K562 (cell line): Measurements from ENCODE around the gene PELI1. TPM values are rescaled to one million over a fixed set of nuclear protein-coding genes. Genes with fewer than 3 reads are reported as not detected.

Experiments used
- ATAC-seq: fragments of 200-7000 bp; cut with Tn5 transposase; 3 replicates; pipeline ENCODE4 v1.9.1; 2020; ENCODE audit warnings: moderate library complexity
- BruUV-seq: library from RNA; stranded (reverse); fragments of 400-500 nt; replicated peaks from 2 replicates; lab custom pipeline; 2021; lab: Mats Ljungman, UMichigan
- CTCF ChIA-PET: fragments of 300-600 bp; formaldehyde crosslinking; extraction: SDS; loops from one replicate; lab custom pipeline; 2021; ENCODE audit warnings: low intra/inter-chr PET ratio; lab: Yijun Ruan, JAX
- POLR2A ChIA-PET: fragments of 300-600, 350-650 bp; sonication (Branson Sonifier 250); formaldehyde crosslinking; extraction: SDS; loops from one replicate; lab custom pipeline; 2021; ENCODE audit warnings: antibody characterized with exemption, inconsistent platforms; lab: Yijun Ruan, JAX
- DNase-seq, 4 experiments: peaks; one replicate each; pipeline versions ENCODE4 v3.0.0 to v3.0.0-alpha.2; 2011 to 2018; ENCODE audit warnings: low spot score in 3 of 4, mixed read lengths in 3 of 4; ENCODE audit errors: extremely low read depth in 1 of 4
- FAIRE-seq: peaks from 2 replicates; lab custom pipeline; 2011; peaks lifted over from hg19 to GRCh38; lab: Jason Lieb, UNC
- H2AFZ ChIP-seq: 2 replicates; pipeline ENCODE4 v1.6.0; 2011; ENCODE audit warnings: low read depth, low read length, control low read depth, inconsistent platforms
- H3K27ac ChIP-seq: fragments of 200-600 bp; 3 replicates; pipeline ENCODE4 v1.8.0; 2011; ENCODE audit warnings: low read depth, mild to moderate bottlenecking, control low read depth, inconsistent platforms, low read length, moderate library complexity, mixed read lengths; ENCODE audit errors: extremely low read depth
- H3K27me3 ChIP-seq, 2 experiments: fragments of 300-600 bp in 1 of 2; 2 replicates in 1 of 2; 3 replicates in 1 of 2; pipeline versions ENCODE4 v1.6.0 to v1.8.0; 2011; ENCODE audit warnings: inconsistent platforms in 2 of 2, low read length in 2 of 2, mild to moderate bottlenecking in 1 of 2, mixed read lengths in 1 of 2, moderate library complexity in 1 of 2; ENCODE audit not compliant: control insufficient read depth in 2 of 2, insufficient read depth in 2 of 2
- H3K36me3 ChIP-seq: fragments of 300-600 bp; 3 replicates; pipeline ENCODE4 v1.8.0; 2011; ENCODE audit warnings: mild to moderate bottlenecking, low read length, inconsistent platforms; ENCODE audit not compliant: control insufficient read depth, insufficient read depth
- H3K4me1 ChIP-seq, 2 experiments: fragments of 200-600 bp in 1 of 2; replicated peaks in 1 of 2; 2 replicates in 1 of 2; 3 replicates in 1 of 2; pipeline versions ENCODE4 v1.5.1 to v1.8.0; 2011; ENCODE audit warnings: inconsistent platforms in 2 of 2, low read length in 2 of 2, mild to moderate bottlenecking in 1 of 2, mixed read lengths in 1 of 2, moderate library complexity in 1 of 2; ENCODE audit not compliant: control insufficient read depth in 2 of 2, insufficient read depth in 2 of 2
- H3K4me2 ChIP-seq: 2 replicates; pipeline ENCODE4 v1.6.1; 2011; ENCODE audit warnings: low read length, control low read depth, inconsistent platforms, mixed read lengths; ENCODE audit not compliant: insufficient read depth
- H3K4me3 ChIP-seq: fragments of 200-600 bp; sonication (generic), shearing (Covaris generic); 2 replicates; pipeline ENCODE4 v1.5.1; 2016; ENCODE audit warnings: control low read depth, inconsistent platforms
- H3K79me2 ChIP-seq: fragments of 200-600 bp; 3 replicates; pipeline ENCODE4 v1.8.0; 2011; ENCODE audit warnings: low read length, inconsistent platforms; ENCODE audit not compliant: control insufficient read depth, insufficient read depth
- H3K9ac ChIP-seq, 2 experiments: 2 replicates each; pipeline versions ENCODE4 v1.6.0 to v1.6.1; 2011; ENCODE audit warnings: low read depth in 2 of 2, low read length in 2 of 2, control low read depth in 1 of 2, inconsistent platforms in 1 of 2, mild to moderate bottlenecking in 1 of 2, mixed read lengths in 1 of 2; ENCODE audit not compliant: insufficient read depth in 1 of 2
- H3K9me1 ChIP-seq: one replicate; pipeline ENCODE4 v1.6.0; 2011; ENCODE audit warnings: inconsistent platforms, mild to moderate bottlenecking, low read length, moderate library complexity; ENCODE audit not compliant: control insufficient read depth, insufficient read depth
- H3K9me3 ChIP-seq: replicated peaks from 2 replicates; pipeline ENCODE4 v1.5.1; 2011; ENCODE audit warnings: low read depth, low read length, inconsistent platforms; ENCODE audit not compliant: control insufficient read depth, insufficient read depth
- H4K20me1 ChIP-seq: replicated peaks from 2 replicates; pipeline ENCODE4 v1.6.1; 2011; ENCODE audit warnings: low read length, inconsistent platforms, mixed read lengths; ENCODE audit not compliant: control insufficient read depth, insufficient read depth
- ZBTB40 ChIP-seq, 2 experiments: fragments of 450-650 bp in 1 of 2; sonication (generic) in 1 of 2; formaldehyde crosslinking in 1 of 2; IDR thresholded peaks; 2 replicates each; pipeline versions ENCODE4 v1.7.1 to v1.9.0; 2016 to 2022; ENCODE audit warnings: inconsistent platforms in 1 of 2, mild to moderate bottlenecking in 1 of 2, missing genetic modification reagents in 1 of 2
- ZNF407 ChIP-seq: fragments of 450-650 bp; IDR thresholded peaks from 2 replicates; pipeline ENCODE4 v1.6.1; 2016; ENCODE audit warnings: low read depth
- WGBS: fragments of 100-300 bp; shearing (Covaris generic); methylation state at CpG from one replicate; pipeline ENCODE4 v1.1.6; 2016; ENCODE audit warnings: low coverage, mixed read lengths; ENCODE audit not compliant: insufficient coverage; ENCODE audit errors: missing lambda C conversion rate; 5-methylcytosine and 5-hydroxymethylcytosine counted together
- in situ Hi-C: fragments of 300-500 bp; cut with MboI; formaldehyde crosslinking; loops from 4 replicates; pipeline ENCODE4 v1.15.0; 2018; ENCODE audit warnings: inconsistent platforms, mixed read lengths
- intact Hi-C: fragments of 100-400 bp; cut with micrococcal nuclease; formaldehyde crosslinking; loops from 2 replicates; pipeline ENCODE4 v1.14.2; 2022
- polyA plus RNA-seq, 8 experiments: library from polyadenylated mRNA; depleted of rRNA in 4 of 8; stranded (reverse) in 5 of 8; unstranded in 3 of 8; fragments of >200 nt; fragmentation: Nextera tagmentation in 2 of 8; fragmentation: Illumina TruSeq in 1 of 8; extraction: Ambion mirVana in 2 of 8; extraction: Trizol in 1 of 8; gene quantifications; 2 replicates each; pipeline versions ENCODE4 v1.2.1 to v1.2.3, GENCODE V29; 2011 to 2014; ENCODE audit warnings: inconsistent platforms in 1 of 8, missing spikeins in 1 of 8
- total RNA-seq, 7 experiments: library from RNA; depleted of rRNA in 6 of 7; stranded (reverse); fragments of >200 nt in 6 of 7; fragmentation: Illumina TruSeq in 2 of 7; extraction: Trizol in 2 of 7; gene quantifications; 2 replicates each; pipeline versions ENCODE4 v1.2.1 to v1.2.3, GENCODE V29; 2011 to 2021; ENCODE audit warnings: low replicate concordance in 1 of 7

Gene PELI1
- total and polyA plus RNA-seq, 9 of the 15 experiments (the other 6 are each of a cell fraction or from before 2014, with no cell fraction given), result 3.3 to 19.2 (median 12.5) TPM

DNA sequence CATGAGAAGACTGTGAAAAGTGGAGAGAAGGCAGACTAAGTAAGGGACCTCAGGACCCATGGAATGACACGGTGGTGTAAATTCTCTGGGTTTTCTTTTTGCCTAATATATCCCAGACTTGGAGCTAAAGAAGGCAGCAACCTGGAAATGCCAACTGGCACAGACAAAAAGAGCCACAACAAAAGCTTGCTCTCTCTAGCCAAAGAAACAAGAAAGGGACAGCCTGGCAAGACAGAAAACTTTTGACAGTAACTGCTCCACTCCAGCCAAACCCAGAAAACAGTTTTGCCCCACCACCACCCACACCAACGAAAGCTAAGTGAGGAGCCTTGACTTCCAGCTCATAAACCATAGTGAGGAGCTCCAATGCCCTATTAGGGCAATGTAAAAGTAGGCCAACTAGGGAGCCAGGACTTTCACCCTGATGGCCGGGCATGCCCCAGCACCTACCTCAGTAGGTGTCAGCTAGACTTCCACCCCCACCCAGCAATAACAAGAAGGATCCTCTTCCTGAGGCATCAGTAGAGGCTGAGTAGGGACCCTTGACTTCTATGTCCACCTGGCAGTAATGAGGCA, 35.5 kb downstream of the PELI1 start:
- Histone ChIP-seq H3K4me3 (no peak overlapping the region), H3K9ac (no peak overlapping the region), H3K36me3 (peaks cover 19% of the 10 kb centered on the region; the same call in 1 of the 3 replicates), H2AFZ (no peak overlapping the region), H4K20me1 (no peaks in the 10 kb centered on the region), H3K4me1 (no peaks in the 10 kb centered on the region), H3K9me3 (no peaks in the 10 kb centered on the region), H3K79me2 (peaks cover 16% of the 10 kb centered on the region; the same call in 2 of the 3 replicates), H3K9me1 (no peaks in the 10 kb centered on the region), H3K4me2 (no peak overlapping the region), H3K27me3 (no peaks in the 10 kb centered on the region), H3K27ac (no peak overlapping the region)
- in situ Hi-C loops, result no loop called here
- DNase-seq (no peak), FAIRE-seq (no peak), ATAC-seq (no peak)
- 59% methylated on average over 3 of the region's 3 CpGs for WGBS
- ChIA-PET POLR2A (interaction anchor here (0.9 kb wide), 1 partner anchor 10 kb away, joined by 3 read pairs; no protein-coding TSS in a partner anchor), CTCF (no interaction called here)
- BruUV-seq, result no TSS peak
- intact Hi-C loops, result no loop called here
- TF ChIP-seq ZBTB40 (IDR thresholded peaks at IDR 0.05), result no peak
- TF ChIP-seq ZBTB40 (CRISPR knock-in tag; IDR thresholded peaks at IDR 0.05), result no peak
- no peak for TF ChIP-seq ZNF407
